ENCODE measurements around the gene ACSM2A.

- TF ChIP-seq CTCF (IDR thresholded peaks at IDR 0.05; ENCODE audit: low read depth, low read length, missing input control) (no peak), RAD21 (IDR thresholded peaks at IDR 0.05) (peak; percentile 14 to 25), EGR1 (IDR thresholded peaks at IDR 0.05; ENCODE audit: low read depth in 2 of 2) (no peak), GABPA (IDR thresholded peaks at IDR 0.05 in 1 of 2, conservative IDR thresholded peaks at IDR 0.05 in 1 of 2) (no peak), REST (IDR thresholded peaks at IDR 0.05) (no peak), MAX (IDR thresholded peaks at IDR 0.05) (no peak), JUND (IDR thresholded peaks at IDR 0.05) (no peak), ATF3 (IDR thresholded peaks at IDR 0.05) (no peak), HNF4A (conservative IDR thresholded peaks at IDR 0.05) (peak in 1 of 2 donors; percentile 6), YY1 (IDR thresholded peaks at IDR 0.05) (no peak), TAF1 (conservative IDR thresholded peaks at IDR 0.05) (no peak), SP1 (IDR thresholded peaks at IDR 0.05) (no peak)
Measured at GRCh38 chr16:20517149-20517548, 65.8 kb downstream of the ACSM2A start.

All from liver (tissue), 3 donors.